Glutamatergic neuron (in vitro differentiated cells): ENCODE results near the gene C1orf159. TPM values are rescaled to one million over a fixed set of nuclear protein-coding genes. Genes with fewer than 3 reads are reported as not detected.

Experiments used
- DNase-seq: peaks from one replicate; pipeline ENCODE4 v3.0.0; 2022
- H3K27ac Mint-ChIP-seq: one replicate; pipeline ENCODE4 v1.8.0; 2020; ENCODE audit warnings: mild to moderate bottlenecking, mixed read lengths, inconsistent platforms; ENCODE audit not compliant: unreplicated experiment
- H3K27me3 Mint-ChIP-seq: one replicate; pipeline ENCODE4 v1.8.0; 2020; ENCODE audit warnings: mild to moderate bottlenecking, moderate library complexity, mixed read lengths, inconsistent platforms; ENCODE audit not compliant: unreplicated experiment
- H3K36me3 Mint-ChIP-seq: one replicate; pipeline ENCODE4 v1.8.0; 2020; ENCODE audit warnings: mild to moderate bottlenecking, mixed read lengths, inconsistent platforms; ENCODE audit not compliant: unreplicated experiment
- H3K4me1 Mint-ChIP-seq: one replicate; pipeline ENCODE4 v1.8.0; 2020; ENCODE audit warnings: mild to moderate bottlenecking, low read depth, mixed read lengths, inconsistent platforms; ENCODE audit not compliant: unreplicated experiment
- H3K4me3 Mint-ChIP-seq: one replicate; pipeline ENCODE4 v1.8.0; 2020; ENCODE audit warnings: mild to moderate bottlenecking, mixed read lengths, inconsistent platforms; ENCODE audit not compliant: unreplicated experiment
- H3K9me3 Mint-ChIP-seq: one replicate; pipeline ENCODE4 v1.8.0; 2020; ENCODE audit warnings: mild to moderate bottlenecking, moderate library complexity, mixed read lengths, inconsistent platforms; ENCODE audit not compliant: unreplicated experiment
- total RNA-seq: library from RNA; stranded (reverse); fragmentation: NEBNext Ultra II Directional; extraction: Animal tissue kit (Norgen Biotek cat#: 25700); gene quantifications from one replicate; pipeline ENCODE4 v1.2.1, GENCODE V29; 2021; ENCODE audit not compliant: unreplicated experiment
- TF ChIP-seq, protein P1 (sequence below): fragments of 200-600 bp; sonication (generic); IDR thresholded peaks from one replicate; pipeline ENCODE4 v1.5.0; 2021; ENCODE audit not compliant: partially characterized antibody, unreplicated experiment

The C1orf159 gene
- total RNA-seq, 1 donor from 2014 or later, result 24.5 TPM

DNA sequence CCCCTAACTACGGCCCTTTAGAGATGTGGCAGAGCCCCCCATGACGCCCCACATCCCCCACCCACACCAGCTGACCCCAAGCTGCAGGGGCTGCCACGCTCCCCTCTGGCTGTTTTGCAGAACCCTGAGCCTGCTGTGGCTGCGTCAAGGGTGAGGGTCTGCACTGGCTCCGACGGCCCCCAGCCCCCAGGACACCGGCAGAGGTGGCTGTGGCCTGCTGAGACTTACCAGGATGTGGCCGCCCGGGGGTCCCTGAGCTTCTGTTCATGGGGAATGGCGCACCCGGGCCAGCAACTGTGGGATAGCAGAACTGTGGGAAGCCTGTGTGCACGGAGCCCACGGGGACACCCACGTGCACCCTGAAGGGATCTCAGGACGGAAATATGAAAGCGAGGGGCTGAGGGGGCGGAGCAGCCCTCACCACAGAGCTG is 29.0 kb downstream of the C1orf159 start:
- no peak overlapping the region for H3K4me3 Mint-ChIP-seq
- DNase-seq, result no peak
- H3K36me3 Mint-ChIP-seq, result no peaks in the 10 kb centered on the region
- peaks cover 4% of the 10 kb centered on the region for H3K4me1 Mint-ChIP-seq
- peaks cover 5% of the 10 kb centered on the region for H3K27me3 Mint-ChIP-seq
- H3K27ac Mint-ChIP-seq, result no peak overlapping the region
- H3K9me3 Mint-ChIP-seq, result peaks cover 5% of the 10 kb centered on the region
- TF ChIP-seq, protein P1, sequence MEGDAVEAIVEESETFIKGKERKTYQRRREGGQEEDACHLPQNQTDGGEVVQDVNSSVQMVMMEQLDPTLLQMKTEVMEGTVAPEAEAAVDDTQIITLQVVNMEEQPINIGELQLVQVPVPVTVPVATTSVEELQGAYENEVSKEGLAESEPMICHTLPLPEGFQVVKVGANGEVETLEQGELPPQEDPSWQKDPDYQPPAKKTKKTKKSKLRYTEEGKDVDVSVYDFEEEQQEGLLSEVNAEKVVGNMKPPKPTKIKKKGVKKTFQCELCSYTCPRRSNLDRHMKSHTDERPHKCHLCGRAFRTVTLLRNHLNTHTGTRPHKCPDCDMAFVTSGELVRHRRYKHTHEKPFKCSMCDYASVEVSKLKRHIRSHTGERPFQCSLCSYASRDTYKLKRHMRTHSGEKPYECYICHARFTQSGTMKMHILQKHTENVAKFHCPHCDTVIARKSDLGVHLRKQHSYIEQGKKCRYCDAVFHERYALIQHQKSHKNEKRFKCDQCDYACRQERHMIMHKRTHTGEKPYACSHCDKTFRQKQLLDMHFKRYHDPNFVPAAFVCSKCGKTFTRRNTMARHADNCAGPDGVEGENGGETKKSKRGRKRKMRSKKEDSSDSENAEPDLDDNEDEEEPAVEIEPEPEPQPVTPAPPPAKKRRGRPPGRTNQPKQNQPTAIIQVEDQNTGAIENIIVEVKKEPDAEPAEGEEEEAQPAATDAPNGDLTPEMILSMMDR, result no peak

DNA sequence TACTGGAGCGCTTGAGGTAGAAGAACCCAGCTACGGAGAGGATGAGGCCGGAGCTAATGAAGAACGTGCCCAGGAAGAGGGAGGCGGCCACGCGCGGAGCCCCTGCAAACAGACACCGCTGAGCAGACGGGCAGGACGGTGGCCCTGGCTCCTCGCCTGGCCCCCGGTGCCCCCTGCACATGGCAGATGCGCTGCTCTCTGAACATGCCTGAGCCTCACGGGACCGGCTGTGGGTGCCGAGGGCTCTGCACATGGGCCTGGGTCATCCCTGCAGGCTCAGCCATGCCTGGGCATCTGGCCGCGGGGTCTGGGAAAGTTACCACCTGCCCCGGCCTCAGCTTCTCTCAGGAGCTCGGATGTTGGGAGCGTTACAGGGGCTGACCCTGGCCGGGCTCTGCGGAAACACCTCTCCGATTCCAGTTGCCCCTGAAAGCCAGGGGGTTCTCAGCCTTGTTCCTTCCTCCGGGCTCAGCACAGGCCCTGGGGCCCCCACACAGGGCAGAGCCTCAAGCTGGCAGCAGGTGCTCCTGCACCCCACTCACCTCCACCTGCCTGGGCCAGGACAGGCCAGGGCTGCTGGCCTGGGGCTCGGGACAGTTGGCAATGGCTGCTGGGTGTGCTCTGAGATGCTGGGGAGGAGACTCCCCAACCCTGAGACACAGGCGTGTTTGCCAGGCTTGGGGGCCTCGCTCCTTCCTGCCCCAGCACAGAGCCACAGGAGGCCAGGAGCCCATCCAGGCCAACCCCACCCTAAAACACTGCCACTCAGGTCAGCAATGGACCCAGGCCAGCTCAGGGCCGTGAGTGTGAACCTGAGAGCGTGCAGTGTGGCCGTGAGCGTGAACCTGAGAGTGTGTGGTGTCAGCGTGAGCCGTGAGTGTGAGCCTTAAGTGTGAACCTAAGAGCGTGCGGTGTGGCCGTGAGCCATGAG is 29.7 kb downstream of the C1orf159 start:
- H3K9me3 Mint-ChIP-seq, result peaks cover 5% of the 10 kb centered on the region
- H3K4me1 Mint-ChIP-seq, result peaks cover 4% of the 10 kb centered on the region
- no peak for DNase-seq
- TF ChIP-seq, protein P1, result no peak
- H3K27ac Mint-ChIP-seq, result no peak overlapping the region
- no peaks in the 10 kb centered on the region for H3K36me3 Mint-ChIP-seq
- H3K27me3 Mint-ChIP-seq, result peaks cover 5% of the 10 kb centered on the region
- H3K4me3 Mint-ChIP-seq, result no peak overlapping the region

DNA sequence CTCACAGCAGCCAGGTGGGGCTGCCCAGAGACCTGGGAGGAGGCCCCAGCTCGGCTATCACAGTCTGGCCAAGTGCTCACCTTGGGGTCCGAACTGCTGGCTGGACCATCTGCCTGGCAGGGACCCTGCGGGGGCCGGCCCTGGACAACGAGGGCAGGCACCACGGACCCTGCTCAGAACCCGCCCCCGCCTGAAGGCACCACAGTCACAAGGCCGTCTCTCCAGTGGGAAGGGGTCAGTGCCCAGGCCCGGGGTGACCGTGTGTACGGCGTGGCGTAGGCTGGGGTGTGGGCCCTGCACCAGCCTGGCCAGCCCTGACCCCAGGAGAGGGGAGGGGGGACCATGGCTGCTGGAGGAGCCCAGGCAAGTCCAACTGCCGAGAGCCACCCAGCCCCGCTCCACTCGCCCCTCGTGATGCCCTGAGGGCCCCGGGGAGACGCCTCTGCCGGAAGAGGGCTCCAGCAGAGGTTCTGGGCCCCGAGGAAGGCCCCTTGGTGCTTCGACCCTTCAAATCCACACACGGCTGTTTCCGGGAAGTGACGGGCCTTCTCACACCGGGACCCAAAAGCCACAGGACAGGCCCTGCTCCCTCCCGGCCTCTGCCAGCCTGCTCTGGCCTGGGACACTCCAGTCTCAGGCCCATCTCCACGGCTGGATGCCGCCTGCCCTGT is 30.6 kb downstream of the C1orf159 start:
- Mint-ChIP-seq H3K27ac (no peak overlapping the region), H3K4me1 (peaks cover 4% of the 10 kb centered on the region), H3K9me3 (peaks cover 5% of the 10 kb centered on the region), H3K27me3 (peaks cover 5% of the 10 kb centered on the region), H3K36me3 (no peaks in the 10 kb centered on the region), H3K4me3 (no peak overlapping the region)
- TF ChIP-seq, protein P1, result no peak
- peak; percentile 22 for DNase-seq

DNA sequence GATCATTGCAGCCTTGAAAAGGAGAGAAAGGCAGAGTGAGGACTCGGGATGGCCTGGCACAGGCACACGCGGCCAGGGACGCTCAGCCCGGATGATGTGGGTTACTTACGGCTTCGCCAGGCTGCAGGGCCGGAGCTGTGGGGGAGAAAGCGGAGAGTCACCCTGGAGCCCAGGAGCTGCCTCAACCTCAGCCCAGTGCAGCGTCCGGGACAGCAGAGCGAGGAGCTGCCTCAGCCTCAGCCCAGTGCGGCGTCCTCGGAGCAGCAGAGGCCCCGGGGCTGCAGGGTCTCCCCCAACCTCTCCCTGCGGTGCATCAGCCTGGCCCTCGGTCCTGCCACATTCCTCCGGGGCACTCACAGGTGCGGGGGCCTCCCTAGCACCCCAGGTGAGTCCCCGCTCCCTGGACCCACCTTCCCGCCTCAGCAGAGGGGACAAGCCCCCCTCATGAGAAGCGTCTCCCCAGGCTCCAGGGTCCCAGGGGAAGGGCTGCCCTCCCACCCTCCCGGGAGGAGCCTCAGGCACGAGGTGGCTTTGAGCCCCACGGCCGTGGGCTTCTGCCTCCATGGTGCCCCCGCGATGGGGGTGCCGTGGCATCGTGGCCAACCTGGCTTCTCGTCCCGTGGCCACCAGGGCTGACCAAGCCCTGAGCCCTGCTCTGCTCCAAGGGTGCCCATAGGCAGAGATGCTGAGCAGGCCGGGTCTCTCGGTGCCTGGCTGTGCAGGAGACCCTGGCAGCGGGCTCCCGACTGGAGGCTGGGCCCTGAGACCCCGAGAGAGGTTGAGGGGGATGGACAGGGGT is 31.3 kb downstream of the C1orf159 start:
- peak; percentile 24 for DNase-seq
- Mint-ChIP-seq H3K4me3 (no peak overlapping the region), H3K9me3 (peaks cover 4% of the 10 kb centered on the region), H3K27me3 (peaks cover 3% of the 10 kb centered on the region), H3K4me1 (peaks cover 4% of the 10 kb centered on the region), H3K36me3 (no peaks in the 10 kb centered on the region), H3K27ac (no peak overlapping the region)
- TF ChIP-seq, protein P1, result no peak
